T-cell (primary cell): ENCODE results near the gene FYN. TPM values are rescaled to one million over a fixed set of nuclear protein-coding genes. Genes with fewer than 3 reads are reported as not detected.

Experiments used
- ATAC-seq, 4 experiments: fragments of 200-7000 bp in 3 of 4; fragments of 150-1000 bp in 1 of 4; cut with Tn5 transposase; replicated peaks in 1 of 4; 1 replicate in 3 of 4; 2 replicates in 1 of 4; pipeline ENCODE4 v1.10.0; 2021; ENCODE audit warnings: moderate library complexity in 3 of 4, mild to moderate bottlenecking in 2 of 4, moderate number of reproducible peaks in 1 of 4
- CTCF ChIA-PET, 2 donors: fragments of 300-600 bp; sonication (Branson Sonifier 250); formaldehyde crosslinking; loops; one replicate each; lab custom pipeline; 2022; ENCODE audit warnings: antibody characterized with exemption in 2 of 2; lab: Charles Lee
- POLR2A ChIA-PET, 2 donors: fragments of 300-600 bp; sonication (Branson Sonifier 250); formaldehyde crosslinking; loops; one replicate each; lab custom pipeline; 2022; ENCODE audit warnings: antibody characterized with exemption in 2 of 2; lab: Charles Lee
- DNase-seq, 35 experiments: peaks; one replicate each; pipeline versions ENCODE4 v3.0.0 to v3.0.0-alpha.2; 2013 to 2023
- H3K27ac ChIP-seq: one replicate; pipeline ENCODE4 v1.5.1; 2013; ENCODE audit warnings: low read length
- H3K27me3 ChIP-seq, 2 experiments: replicated peaks in 1 of 2; 1 replicate in 1 of 2; 2 replicates in 1 of 2; pipeline versions ENCODE4 v1.6.1 to v1.7.0; 2013; ENCODE audit warnings: low read length in 1 of 2, mixed read lengths in 1 of 2; ENCODE audit not compliant: control insufficient read depth in 2 of 2, insufficient read depth in 2 of 2; ENCODE audit errors: extremely low read depth in 1 of 2
- H3K36me3 ChIP-seq, 2 donors: 1 replicate in 1 of 2; 2 replicates in 1 of 2; pipeline versions ENCODE4 v1.6.1 to v1.7.0; 2013; ENCODE audit warnings: low read length in 1 of 2; ENCODE audit not compliant: control insufficient read depth in 2 of 2, insufficient read depth in 1 of 2; ENCODE audit errors: extremely low read depth in 1 of 2
- H3K4me1 ChIP-seq, 2 experiments: 1 replicate in 1 of 2; 2 replicates in 1 of 2; pipeline versions ENCODE4 v1.6.1 to v1.7.0; 2013; ENCODE audit warnings: low read length in 2 of 2, mixed read lengths in 1 of 2; ENCODE audit not compliant: insufficient read depth in 2 of 2, control insufficient read depth in 1 of 2; ENCODE audit errors: extremely low read depth in 1 of 2
- H3K4me3 ChIP-seq, 2 donors: 1 replicate in 1 of 2; 2 replicates in 1 of 2; pipeline versions ENCODE4 v1.5.1 to v1.7.0; 2013; ENCODE audit warnings: mild to moderate bottlenecking in 2 of 2, low read length in 1 of 2, moderate library complexity in 1 of 2; ENCODE audit not compliant: control insufficient read depth in 1 of 2; ENCODE audit errors: extremely low read depth in 1 of 2
- H3K9me3 ChIP-seq: 2 replicates; pipeline ENCODE4 v1.7.0; 2013
- H3K27ac Mint-ChIP-seq, 2 donors: one replicate each; pipeline ENCODE4 v1.8.0; 2020 to 2021; ENCODE audit warnings: mild to moderate bottlenecking in 2 of 2, mixed read lengths in 2 of 2
- H3K27me3 Mint-ChIP-seq, 2 donors: one replicate each; pipeline ENCODE4 v1.8.0; 2021 to 2022; ENCODE audit warnings: mixed read lengths in 2 of 2
- H3K36me3 Mint-ChIP-seq: one replicate; pipeline ENCODE4 v1.8.0; 2021; ENCODE audit warnings: mixed read lengths
- H3K4me1 Mint-ChIP-seq, 3 donors: one replicate each; pipeline ENCODE4 v1.8.0; 2020 to 2022; ENCODE audit warnings: mixed read lengths in 3 of 3, mild to moderate bottlenecking in 1 of 3
- H3K4me3 Mint-ChIP-seq, 3 donors: one replicate each; pipeline ENCODE4 v1.8.0; 2020 to 2022; ENCODE audit warnings: mild to moderate bottlenecking in 3 of 3, mixed read lengths in 3 of 3, moderate library complexity in 3 of 3
- H3K9me3 Mint-ChIP-seq, 3 donors: one replicate each; pipeline ENCODE4 v1.8.0; 2020 to 2022; ENCODE audit warnings: mixed read lengths in 3 of 3
- WGBS: methylation state at CpG from one replicate; pipeline ENCODE4 v1.1.5; 2013; ENCODE audit warnings: missing lambda C conversion rate; ENCODE audit not compliant: insufficient coverage; 5-methylcytosine and 5-hydroxymethylcytosine counted together
- total RNA-seq, 35 experiments: library from RNA in 6 of 35; stranded (reverse) in 6 of 35; fragments of 120-200 nt in 1 of 35; gene quantifications; one replicate each; pipeline versions ENCODE4 v1.2.1 to v1.2.4 and lab custom pipeline; 2013 to 2026

Gene FYN
- total RNA-seq, 5 donors from 2014 or later (not counting 1 experiment from before 2014, with no cell fraction given) = 466 to 573 (median 534) TPM

GRCh38 chr6:111662072-111662793, 211.0 kb downstream of the FYN start:
- H3K27ac ChIP-seq = no peak overlapping the region
- POLR2A ChIA-PET = no interaction called here
- CTCF ChIA-PET = no interaction called here
- peaks cover 10 to 62% of the 10 kb centered on the region in 2 donors for H3K36me3 ChIP-seq
- no peaks in the 10 kb centered on the region for H3K4me1 ChIP-seq
- no peaks in the 10 kb centered on the region for H3K27me3 ChIP-seq
- no peaks in the 10 kb centered on the region for H3K27me3 Mint-ChIP-seq
- peak overlapping the region in 1 of 2 donors; percentile 37 for H3K27ac Mint-ChIP-seq
- no peak for ATAC-seq
- peaks cover 0 to 10% (median 0%) of the 10 kb centered on the region in 3 donors for H3K4me1 Mint-ChIP-seq
- H3K4me3 Mint-ChIP-seq = no peak overlapping the region
- H3K9me3 ChIP-seq = no peaks in the 10 kb centered on the region
- no peaks in the 10 kb centered on the region for H3K9me3 Mint-ChIP-seq
- DNase-seq = no peak
- H3K4me3 ChIP-seq = no peak overlapping the region
- H3K36me3 Mint-ChIP-seq = peaks cover 42% of the 10 kb centered on the region
- 92% methylated on average over 4 of the region's 8 CpGs for WGBS

GRCh38 chr6:111661541-111662061, 211.7 kb downstream of the FYN start:
- Mint-ChIP-seq H3K36me3 (peaks cover 36% of the 10 kb centered on the region), H3K4me3 (no peak overlapping the region), H3K9me3 (no peaks in the 10 kb centered on the region), H3K4me1 (peaks cover 0 to 10% (median 0%) of the 10 kb centered on the region in 3 donors), H3K27ac (peak overlapping the region in 1 of 2 donors; percentile 37), H3K27me3 (no peaks in the 10 kb centered on the region)
- Histone ChIP-seq H3K27ac (no peak overlapping the region), H3K4me1 (no peaks in the 10 kb centered on the region), H3K36me3 (peaks cover 10 to 56% of the 10 kb centered on the region in 2 donors), H3K4me3 (no peak overlapping the region), H3K9me3 (no peaks in the 10 kb centered on the region), H3K27me3 (no peaks in the 10 kb centered on the region)
- no peak for DNase-seq
- CTCF ChIA-PET = no interaction called here
- POLR2A ChIA-PET = no interaction called here
- 98% methylated on average over 18 of the region's 19 CpGs for WGBS
- no peak for ATAC-seq

- Histone ChIP-seq H3K4me3 (no peak overlapping the region), H3K4me1 (no peaks in the 10 kb centered on the region), H3K9me3 (no peaks in the 10 kb centered on the region), H3K27me3 (no peaks in the 10 kb centered on the region), H3K27ac (no peak overlapping the region), H3K36me3 (peaks cover 10 to 50% of the 10 kb centered on the region in 2 donors)
- Mint-ChIP-seq H3K27me3 (no peaks in the 10 kb centered on the region), H3K4me1 (peaks cover 0 to 10% (median 0%) of the 10 kb centered on the region in 3 donors), H3K36me3 (peaks cover 41% of the 10 kb centered on the region), H3K9me3 (no peaks in the 10 kb centered on the region), H3K27ac (no peak overlapping the region), H3K4me3 (no peak overlapping the region)
- WGBS = no CpG with 5 or more reads among the region's 3 CpGs
- no peak for ATAC-seq
- ChIA-PET CTCF (no interaction called here), POLR2A (no interaction called here)
- DNase-seq = no peak
These were observed 212.7 kb downstream of the FYN start for GRCh38 chr6:111660531-111660930.

- H3K36me3 ChIP-seq = peaks cover 1 to 33% of the 10 kb centered on the region in 2 donors
- Mint-ChIP-seq H3K27ac (no peak overlapping the region), H3K4me1 (peaks cover 0 to 9% (median 0%) of the 10 kb centered on the region in 3 donors), H3K9me3 (no peaks in the 10 kb centered on the region), H3K4me3 (no peak overlapping the region), H3K36me3 (peaks cover 44% of the 10 kb centered on the region), H3K27me3 (no peaks in the 10 kb centered on the region)
- H3K4me3 ChIP-seq = no peak overlapping the region
- ATAC-seq = no peak
- WGBS = no CpG with 5 or more reads among the region's 4 CpGs
- H3K4me1 ChIP-seq = no peaks in the 10 kb centered on the region
- H3K9me3 ChIP-seq = no peaks in the 10 kb centered on the region
- ChIA-PET CTCF (interaction anchor here in 1 of 2 donors (0.6 kb wide), 2 partner anchors 15 to 383 kb away, joined by 5 to 10 read pairs; no protein-coding TSS in a partner anchor), POLR2A (interaction anchor here in 1 of 2 donors (0.9 kb wide), 1 partner anchor 130 kb away, joined by 3 read pairs; no protein-coding TSS in a partner anchor)
- no peak overlapping the region for H3K27ac ChIP-seq
- DNase-seq = no peak
- H3K27me3 ChIP-seq = no peaks in the 10 kb centered on the region
These were observed 214.6 kb downstream of the FYN start for GRCh38 chr6:111658462-111659154.

GRCh38 chr6:111657146-111657545, 216.1 kb downstream of the FYN start:
- ATAC-seq = no peak
- CTCF ChIA-PET = no interaction called here
- WGBS = no CpG with 5 or more reads among the region's 1 CpG

GRCh38 chr6:111653979-111654378, 219.3 kb downstream of the FYN start:
- WGBS = no CpG with 5 or more reads among the region's 2 CpGs
- POLR2A ChIA-PET = no interaction called here
- H3K4me3 ChIP-seq = no peak overlapping the region
- H3K36me3 ChIP-seq = peaks cover 2 to 3% of the 10 kb centered on the region in 2 donors
- Mint-ChIP-seq H3K4me3 (no peak overlapping the region), H3K27me3 (no peaks in the 10 kb centered on the region), H3K36me3 (peaks cover 40% of the 10 kb centered on the region), H3K9me3 (no peaks in the 10 kb centered on the region), H3K27ac (peak overlapping the region in 1 of 2 donors; percentile 37), H3K4me1 (no peaks in the 10 kb centered on the region)
- no peak for DNase-seq
- no peak overlapping the region for H3K27ac ChIP-seq
- H3K27me3 ChIP-seq = no peaks in the 10 kb centered on the region
- ATAC-seq = no peak
- no peaks in the 10 kb centered on the region for H3K4me1 ChIP-seq
- H3K9me3 ChIP-seq = no peaks in the 10 kb centered on the region
- CTCF ChIA-PET = interaction anchor here (0.6 to 1.6 kb wide), 2 partner anchors 352 to 389 kb away, joined by 4 to 6 read pairs; no protein-coding TSS in a partner anchor

More at GRCh38 chr6:111657146-111657545, 216.1 kb downstream of the FYN start:
- Mint-ChIP-seq H3K4me3 (no peak overlapping the region), H3K4me1 (no peaks in the 10 kb centered on the region), H3K9me3 (no peaks in the 10 kb centered on the region), H3K27me3 (no peaks in the 10 kb centered on the region), H3K27ac (no peak overlapping the region), H3K36me3 (peaks cover 39% of the 10 kb centered on the region)
- Histone ChIP-seq H3K27ac (no peak overlapping the region), H3K4me1 (no peaks in the 10 kb centered on the region), H3K9me3 (no peaks in the 10 kb centered on the region), H3K4me3 (no peak overlapping the region), H3K36me3 (peaks cover 0 to 24% of the 10 kb centered on the region in 2 donors), H3K27me3 (no peaks in the 10 kb centered on the region)
- POLR2A ChIA-PET = no interaction called here
- DNase-seq = no peak
